Measurements from ENCODE around the gene IFT122.

DNA sequence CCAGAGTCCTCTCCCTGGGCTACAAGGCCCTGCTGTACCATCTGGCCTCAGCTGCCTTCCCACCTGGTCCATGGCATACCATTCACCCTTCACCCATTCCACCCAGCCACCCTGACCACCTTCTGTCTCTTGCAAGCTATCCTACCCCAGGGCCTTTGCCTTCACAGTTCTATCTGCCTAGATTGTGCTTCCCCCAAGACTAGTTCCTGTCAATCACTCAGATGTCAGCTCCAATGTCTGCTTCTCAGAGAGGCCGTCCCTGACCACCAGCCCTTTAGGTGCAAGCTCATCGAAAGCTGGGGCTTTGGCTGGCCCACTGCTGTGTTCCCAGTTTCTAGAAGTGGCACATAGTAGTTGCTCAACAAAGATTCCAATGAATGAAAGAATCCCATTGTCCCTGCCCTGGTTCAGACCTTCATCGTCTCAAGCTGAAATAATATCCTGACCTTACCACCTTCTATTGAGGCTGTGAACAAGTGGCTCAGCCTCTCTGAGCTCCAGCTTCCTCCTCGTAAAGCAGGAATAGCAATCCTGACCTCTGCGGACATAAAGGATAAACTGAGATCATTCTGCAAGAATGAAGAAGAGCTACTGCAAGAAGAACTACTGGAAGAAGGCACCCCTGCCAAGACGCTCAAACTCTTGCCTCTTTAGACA lies 27.4 kb upstream of the IFT122 start:
- TF ChIP-seq, protein P1, sequence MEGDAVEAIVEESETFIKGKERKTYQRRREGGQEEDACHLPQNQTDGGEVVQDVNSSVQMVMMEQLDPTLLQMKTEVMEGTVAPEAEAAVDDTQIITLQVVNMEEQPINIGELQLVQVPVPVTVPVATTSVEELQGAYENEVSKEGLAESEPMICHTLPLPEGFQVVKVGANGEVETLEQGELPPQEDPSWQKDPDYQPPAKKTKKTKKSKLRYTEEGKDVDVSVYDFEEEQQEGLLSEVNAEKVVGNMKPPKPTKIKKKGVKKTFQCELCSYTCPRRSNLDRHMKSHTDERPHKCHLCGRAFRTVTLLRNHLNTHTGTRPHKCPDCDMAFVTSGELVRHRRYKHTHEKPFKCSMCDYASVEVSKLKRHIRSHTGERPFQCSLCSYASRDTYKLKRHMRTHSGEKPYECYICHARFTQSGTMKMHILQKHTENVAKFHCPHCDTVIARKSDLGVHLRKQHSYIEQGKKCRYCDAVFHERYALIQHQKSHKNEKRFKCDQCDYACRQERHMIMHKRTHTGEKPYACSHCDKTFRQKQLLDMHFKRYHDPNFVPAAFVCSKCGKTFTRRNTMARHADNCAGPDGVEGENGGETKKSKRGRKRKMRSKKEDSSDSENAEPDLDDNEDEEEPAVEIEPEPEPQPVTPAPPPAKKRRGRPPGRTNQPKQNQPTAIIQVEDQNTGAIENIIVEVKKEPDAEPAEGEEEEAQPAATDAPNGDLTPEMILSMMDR (IDR thresholded peaks at IDR 0.05) = no peak
- no peak for TF ChIP-seq POLR2AphosphoS5 (IDR thresholded peaks at IDR 0.05)
